Mucosa of rectum (tissue), 2 donors: ENCODE data around the gene NIT1.
A peak's percentile ranks its signal among the peaks of the same experiment; 100 is the strongest.

Experiments used
- H3K27ac ChIP-seq, 2 donors: one replicate each; pipeline ENCODE4 v1.7.0; 2013; ENCODE audit warnings: inconsistent platforms in 2 of 2, low read depth in 2 of 2, low read length in 2 of 2
- H3K27me3 ChIP-seq, 2 donors: one replicate each; pipeline ENCODE4 v1.7.0; 2013; ENCODE audit warnings: low read length in 2 of 2; ENCODE audit not compliant: control insufficient read depth in 2 of 2, insufficient read depth in 2 of 2
- H3K36me3 ChIP-seq, 2 donors: one replicate each; pipeline ENCODE4 v1.7.0; 2013; ENCODE audit warnings: low read length in 2 of 2; ENCODE audit not compliant: control insufficient read depth in 2 of 2, insufficient read depth in 2 of 2
- H3K4me1 ChIP-seq, 2 donors: one replicate each; pipeline ENCODE4 v1.7.0; 2013; ENCODE audit warnings: low read length in 2 of 2, mild to moderate bottlenecking in 1 of 2; ENCODE audit not compliant: control insufficient read depth in 2 of 2, insufficient read depth in 2 of 2
- H3K4me3 ChIP-seq, 2 donors: one replicate each; pipeline ENCODE4 v1.7.0; 2013; ENCODE audit warnings: low read length in 2 of 2
- H3K9ac ChIP-seq, 2 donors: one replicate each; pipeline ENCODE4 v1.7.0; 2013; ENCODE audit warnings: low read length in 2 of 2, low read depth in 1 of 2, mild to moderate bottlenecking in 1 of 2
- H3K9me3 ChIP-seq, 2 donors: one replicate each; pipeline ENCODE4 v1.7.0; 2013; ENCODE audit warnings: low read length in 2 of 2; ENCODE audit not compliant: control insufficient read depth in 2 of 2
- donor health status: healthy.
- donor health status: Normal muscosa, but diverticular disease.

The NIT1 gene

DNA sequence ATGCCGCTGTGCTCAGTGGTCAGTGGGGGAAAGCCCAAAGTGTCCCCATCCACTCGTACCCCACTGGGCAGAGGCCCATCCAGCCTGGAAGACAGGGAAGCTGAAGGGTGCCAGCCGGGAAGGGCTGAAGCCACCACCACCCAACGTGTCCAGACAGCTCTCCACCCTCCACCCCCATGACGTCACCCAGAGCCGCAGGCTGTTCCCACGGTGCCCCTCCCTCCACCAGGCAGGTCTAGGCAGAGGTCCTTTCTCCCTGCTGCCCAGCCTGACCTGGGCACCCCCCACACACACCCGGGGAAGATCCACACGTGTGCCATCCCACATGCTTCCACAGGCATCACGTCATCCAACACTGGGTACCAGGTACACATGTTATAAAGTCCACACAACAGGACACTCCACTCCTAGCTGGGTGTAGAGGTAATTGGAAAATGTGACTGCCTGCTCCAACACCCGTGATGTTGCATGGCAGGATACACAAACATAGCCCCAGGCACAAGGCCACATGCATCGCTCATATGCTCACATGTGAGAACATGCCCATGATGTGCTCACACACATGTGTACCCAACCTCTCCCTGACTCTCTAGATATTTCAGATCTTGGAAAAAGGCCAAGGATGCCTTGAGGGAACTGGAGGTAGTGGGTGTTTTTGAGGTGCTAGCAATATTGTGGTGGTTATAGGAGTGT, 43.1 kb upstream of the NIT1 start:
- Histone ChIP-seq H3K4me3 (no peak overlapping the region), H3K9ac (no peak overlapping the region), H3K4me1 (peaks cover 0 to 2% of the 10 kb centered on the region in 2 donors), H3K27ac (no peak overlapping the region), H3K36me3 (peaks cover 0 to 3% of the 10 kb centered on the region in 2 donors), H3K27me3 (no peaks in the 10 kb centered on the region), H3K9me3 (no peaks in the 10 kb centered on the region)

DNA sequence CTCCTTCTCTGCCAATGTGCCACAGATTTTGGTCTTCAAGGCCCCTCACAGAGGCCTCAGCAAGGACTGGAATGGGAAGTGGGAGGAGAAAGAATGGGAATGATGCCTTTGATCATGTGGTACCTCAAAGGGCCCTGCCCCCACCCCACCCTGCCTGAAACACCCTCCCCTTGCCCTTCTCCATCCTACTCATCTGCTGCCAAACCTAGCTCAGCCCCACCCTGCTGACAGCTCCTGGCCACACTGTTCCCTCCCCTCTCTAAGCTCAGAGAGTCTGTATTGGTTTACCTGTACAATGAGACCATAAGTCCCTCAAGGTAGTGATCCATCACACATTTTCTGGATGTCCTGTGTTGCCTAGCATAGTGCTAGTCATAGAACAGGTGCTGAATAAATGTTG, 41.5 kb upstream of the NIT1 start:
- Histone ChIP-seq H3K9ac (no peak overlapping the region), H3K4me1 (peaks cover 0 to 3% of the 10 kb centered on the region in 2 donors), H3K27me3 (no peaks in the 10 kb centered on the region), H3K4me3 (no peak overlapping the region), H3K9me3 (no peaks in the 10 kb centered on the region), H3K27ac (no peak overlapping the region), H3K36me3 (peaks cover 0 to 3% of the 10 kb centered on the region in 2 donors)

DNA sequence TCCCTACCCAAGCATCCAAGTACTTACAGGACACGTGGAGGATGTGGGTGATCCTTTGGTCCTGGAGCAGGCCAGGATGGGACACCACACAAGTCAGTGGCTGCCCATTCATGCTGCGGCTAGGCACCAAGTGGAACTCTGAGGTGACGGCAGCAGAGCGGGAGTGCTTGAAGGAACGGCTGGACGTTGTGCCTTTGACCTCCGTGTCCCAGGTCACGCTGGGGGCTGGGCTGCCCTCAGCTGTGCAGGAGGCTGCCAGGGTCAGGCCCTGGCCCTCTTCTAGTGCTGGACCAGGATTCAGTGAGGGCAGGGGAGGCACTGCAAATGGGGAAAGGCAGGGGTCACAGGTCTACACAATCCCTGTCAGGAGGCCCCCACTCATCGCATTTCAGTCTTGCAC, 40.5 kb upstream of the NIT1 start:
- peaks cover 0 to 3% of the 10 kb centered on the region in 2 donors for H3K4me1 ChIP-seq
- no peak overlapping the region for H3K9ac ChIP-seq
- no peak overlapping the region for H3K27ac ChIP-seq
- no peaks in the 10 kb centered on the region for H3K27me3 ChIP-seq
- no peak overlapping the region for H3K4me3 ChIP-seq
- peaks cover 0 to 3% of the 10 kb centered on the region in 2 donors for H3K36me3 ChIP-seq
- no peaks in the 10 kb centered on the region for H3K9me3 ChIP-seq

DNA sequence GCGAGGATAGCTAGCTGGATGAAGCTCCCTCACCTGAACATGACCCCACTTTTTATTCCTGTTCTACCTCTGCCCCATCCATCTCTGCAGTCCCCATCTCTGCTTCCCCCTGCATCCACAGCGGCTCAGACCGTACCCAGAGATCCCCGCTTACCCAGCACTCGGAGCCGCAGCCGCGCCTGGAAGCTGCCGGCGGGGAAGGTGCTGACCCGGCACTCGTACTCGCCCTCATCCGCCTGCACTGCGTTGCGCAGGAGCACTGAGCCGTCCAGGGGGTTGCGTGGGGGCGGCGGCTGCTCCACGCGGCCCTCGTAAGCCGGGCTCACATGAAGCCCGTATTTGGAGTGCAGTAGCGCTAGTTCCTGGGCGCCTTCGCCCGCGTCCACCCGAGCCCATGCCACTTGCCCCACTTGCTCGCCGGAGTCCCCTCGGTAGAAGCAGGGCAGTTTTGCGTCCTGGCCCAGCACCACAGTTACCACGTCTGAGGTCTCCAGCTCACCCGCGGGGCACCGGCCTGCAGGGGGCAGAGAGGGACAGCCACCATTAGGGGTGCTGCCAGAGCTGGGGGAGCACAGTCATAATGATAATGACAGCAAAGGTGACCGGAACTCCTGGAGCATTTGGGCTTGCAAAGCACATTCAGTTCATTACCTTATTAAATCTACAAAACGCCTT, 38.3 kb upstream of the NIT1 start:
- Histone ChIP-seq H3K9ac (no peak overlapping the region), H3K27ac (no peak overlapping the region), H3K9me3 (no peaks in the 10 kb centered on the region), H3K4me1 (peaks cover 5 to 23% of the 10 kb centered on the region in 2 donors), H3K27me3 (no peaks in the 10 kb centered on the region), H3K4me3 (no peak overlapping the region), H3K36me3 (peaks cover 0 to 3% of the 10 kb centered on the region in 2 donors)

DNA sequence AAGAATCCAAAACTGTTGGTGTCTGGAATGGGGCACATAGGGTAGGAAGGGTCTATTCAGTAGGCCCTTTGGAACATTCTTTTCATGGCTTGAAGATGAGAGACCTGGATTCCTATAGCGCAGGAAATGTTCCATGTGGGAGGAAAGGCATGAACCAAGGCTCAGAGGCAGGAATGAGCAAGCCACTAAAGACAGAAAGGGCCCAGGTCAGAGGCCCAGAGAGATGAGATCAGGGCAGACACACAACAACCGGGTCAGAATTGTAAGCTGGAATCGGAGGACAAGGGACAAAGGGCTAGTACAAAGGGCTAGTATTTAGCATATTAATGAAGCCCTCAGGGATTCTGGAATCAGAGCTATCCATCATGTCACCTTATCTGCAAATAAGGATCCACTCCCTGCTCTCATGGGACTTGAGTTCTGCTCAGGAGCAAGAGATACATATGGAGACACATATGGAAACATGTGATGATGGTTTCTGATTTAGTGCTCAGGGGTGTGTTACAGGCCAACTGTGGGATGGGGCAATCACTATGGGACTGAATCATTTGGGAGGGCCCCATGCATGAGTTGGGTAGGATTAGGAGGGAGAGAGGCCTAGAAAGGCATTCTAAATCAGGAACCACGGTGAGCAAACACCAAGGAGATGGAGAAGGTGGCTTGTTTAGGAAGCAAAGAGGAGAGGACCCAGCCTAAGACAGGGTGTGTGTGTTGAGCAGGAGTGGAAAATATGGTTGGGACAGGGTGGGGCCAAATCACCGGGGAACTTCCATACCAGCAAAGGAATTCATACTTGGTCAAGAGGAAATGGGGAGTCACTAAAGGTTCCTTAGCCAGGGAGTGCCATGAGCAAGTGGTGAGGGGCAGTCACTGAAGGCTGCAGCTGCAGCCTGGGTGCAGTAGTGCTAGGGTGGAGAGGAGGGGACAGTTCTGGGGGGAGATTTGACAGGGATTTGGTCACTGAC, 37.2 kb upstream of the NIT1 start:
- no peaks in the 10 kb centered on the region for H3K9me3 ChIP-seq
- H3K4me3 ChIP-seq: no peak overlapping the region
- H3K27ac ChIP-seq: no peak overlapping the region
- H3K9ac ChIP-seq: no peak overlapping the region
- no peaks in the 10 kb centered on the region for H3K36me3 ChIP-seq
- H3K4me1 ChIP-seq: peaks cover 5 to 24% of the 10 kb centered on the region in 2 donors
- no peaks in the 10 kb centered on the region for H3K27me3 ChIP-seq

DNA sequence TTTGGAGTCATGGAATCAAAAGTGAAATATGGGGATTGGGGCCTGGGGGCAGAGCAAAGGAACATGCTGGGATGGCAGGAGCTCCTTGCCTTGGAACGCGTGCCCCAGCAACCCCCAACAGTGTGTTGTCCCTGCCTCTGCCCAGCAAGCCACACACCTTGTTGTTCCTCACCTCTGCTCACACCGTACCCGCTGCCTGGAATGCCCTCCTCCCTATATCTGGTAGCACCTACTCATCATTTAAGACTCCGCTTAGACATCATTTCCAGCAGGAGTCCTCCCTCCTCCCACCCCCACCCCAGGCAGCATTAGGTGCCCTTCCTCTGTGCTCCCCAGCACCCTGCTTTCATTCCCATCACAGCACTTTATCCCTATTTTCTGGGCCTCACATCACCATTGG, 36.4 kb upstream of the NIT1 start:
- H3K4me1 ChIP-seq: peaks cover 10 to 32% of the 10 kb centered on the region in 2 donors
- no peak overlapping the region for H3K27ac ChIP-seq

DNA sequence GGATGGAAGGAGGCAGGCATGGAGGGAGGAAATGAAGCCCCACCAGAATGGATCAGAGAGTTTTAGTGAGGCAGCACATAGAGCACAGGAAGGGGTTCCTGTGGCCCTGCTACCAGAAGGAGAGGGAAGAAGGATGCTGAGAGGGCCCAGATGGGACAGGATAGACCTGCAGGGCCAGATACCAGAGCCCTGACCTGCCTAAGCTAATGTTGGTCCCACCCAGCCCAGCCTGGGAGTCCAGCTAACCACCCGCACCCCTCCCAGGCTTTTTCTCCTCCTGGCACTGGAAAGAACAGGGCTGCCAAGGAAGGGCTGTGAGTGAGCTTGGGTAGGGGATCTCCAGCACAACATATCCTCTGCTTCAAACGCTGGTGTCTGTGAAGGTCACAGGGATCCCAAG, 35.4 kb upstream of the NIT1 start:
- H3K27ac ChIP-seq: peak overlapping the region in 1 of 2 donors; percentile 80
- H3K4me3 ChIP-seq: no peak overlapping the region
- H3K4me1 ChIP-seq: peaks cover 12 to 41% of the 10 kb centered on the region in 2 donors
- no peaks in the 10 kb centered on the region for H3K27me3 ChIP-seq
- H3K9ac ChIP-seq: no peak overlapping the region
- no peaks in the 10 kb centered on the region for H3K9me3 ChIP-seq
- H3K36me3 ChIP-seq: no peaks in the 10 kb centered on the region

More for the DNA sequence above, 36.4 kb upstream of the NIT1 start:
- Histone ChIP-seq H3K9me3 (no peaks in the 10 kb centered on the region), H3K36me3 (no peaks in the 10 kb centered on the region), H3K9ac (no peak overlapping the region), H3K4me3 (no peak overlapping the region), H3K27me3 (no peaks in the 10 kb centered on the region)

DNA sequence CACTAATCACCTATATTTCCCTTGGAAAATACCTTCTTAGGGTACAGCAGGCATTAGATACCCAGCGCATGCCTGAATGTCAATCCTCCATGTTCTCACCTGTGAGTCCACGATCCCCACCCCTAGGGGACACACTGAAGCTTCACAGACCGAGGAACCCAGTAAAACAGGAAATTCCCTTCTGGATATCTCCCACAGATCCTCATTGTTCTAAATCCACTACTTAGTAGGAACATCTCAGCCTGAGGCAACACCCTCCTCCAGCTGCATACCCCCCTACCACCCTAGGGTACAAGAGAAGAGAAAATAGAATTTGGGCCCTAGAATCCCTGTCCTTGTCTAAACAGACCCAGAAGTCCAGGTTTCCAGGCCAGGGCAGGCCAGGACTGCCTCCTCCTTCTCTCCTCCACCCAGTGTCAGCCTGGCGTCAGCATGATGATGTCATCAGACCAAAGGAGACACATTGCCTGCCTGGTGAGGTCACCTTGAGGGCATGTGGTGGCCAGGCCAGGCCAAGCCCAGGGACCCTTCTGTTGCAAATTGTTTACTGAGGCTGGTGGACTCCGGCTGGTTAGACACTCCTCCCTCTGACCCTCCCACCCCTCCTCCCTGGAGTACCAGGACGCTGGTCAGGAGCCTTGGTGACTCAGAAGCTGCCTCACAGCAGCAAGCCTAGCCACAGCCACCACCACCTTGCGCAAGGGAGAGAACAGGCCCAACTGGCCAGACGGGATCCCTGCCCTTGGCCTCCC, 34.7 kb upstream of the NIT1 start:
- no peaks in the 10 kb centered on the region for H3K27me3 ChIP-seq
- no peaks in the 10 kb centered on the region for H3K9me3 ChIP-seq
- H3K36me3 ChIP-seq: no peaks in the 10 kb centered on the region
- H3K27ac ChIP-seq: peak overlapping the region; percentile 65 to 80
- no peak overlapping the region for H3K4me3 ChIP-seq
- peak overlapping the region; percentile 14 to 38 for H3K9ac ChIP-seq
- H3K4me1 ChIP-seq: peaks cover 12 to 43% of the 10 kb centered on the region in 2 donors

DNA sequence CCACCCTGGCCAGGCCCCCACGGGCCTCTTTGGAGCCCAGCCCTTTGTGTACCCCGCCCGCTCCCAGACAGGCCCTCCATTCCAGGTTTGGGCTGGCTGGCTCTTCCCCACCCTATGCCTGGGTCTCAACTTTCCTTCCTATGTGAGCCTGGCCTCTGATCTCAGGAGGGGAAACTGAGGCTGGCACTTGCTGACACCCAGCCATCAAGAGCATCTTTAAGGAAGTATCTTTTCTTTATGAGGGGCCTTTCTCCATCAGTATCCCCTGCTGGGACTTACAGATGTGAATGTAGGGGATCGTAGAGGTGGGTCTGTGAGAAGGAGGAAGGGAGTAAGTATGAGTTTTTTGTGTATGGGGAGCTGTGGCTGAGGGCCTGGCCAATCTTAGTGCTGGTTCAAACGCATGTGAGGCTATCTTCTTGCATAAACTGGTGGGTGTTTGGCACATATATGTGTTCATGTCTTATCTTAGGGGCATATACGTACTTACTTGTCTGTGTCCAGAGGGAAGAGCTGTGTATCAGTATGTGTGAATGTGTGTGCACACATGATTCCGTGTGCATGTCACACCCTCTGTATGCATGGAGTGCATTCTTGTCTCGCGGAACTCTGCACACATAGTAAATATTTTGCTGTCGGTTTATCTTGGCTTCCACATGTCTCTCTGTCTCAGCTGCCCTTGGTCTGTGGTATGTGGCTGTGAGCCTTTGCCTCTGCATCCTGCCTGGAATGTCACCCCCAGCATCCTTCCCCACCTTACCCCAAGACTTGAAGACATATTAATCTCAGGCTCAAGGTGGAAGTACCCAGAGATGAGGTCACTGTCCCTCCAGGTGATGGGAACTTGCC, 33.9 kb upstream of the NIT1 start:
- Histone ChIP-seq H3K27ac (peak overlapping the region; percentile 65 to 80), H3K9ac (peak overlapping the region in 1 of 2 donors; percentile 38), H3K4me1 (peaks cover 12 to 50% of the 10 kb centered on the region in 2 donors), H3K36me3 (no peaks in the 10 kb centered on the region), H3K9me3 (no peaks in the 10 kb centered on the region), H3K27me3 (no peaks in the 10 kb centered on the region), H3K4me3 (no peak overlapping the region)
